Left lung (tissue), 10 donors: ENCODE results near the gene CFAP92. TPM values are rescaled to one million over a fixed set of nuclear protein-coding genes. Genes with fewer than 3 reads are reported as not detected.

Source experiments
- ATAC-seq: fragments of 200-7000 bp; cut with Tn5 transposase; one replicate; pipeline ENCODE4 v1.9.1; 2020; ENCODE audit warnings: moderate library complexity
- DNase-seq, 4 donors: peaks; one replicate each; pipeline ENCODE4 v3.0.0-alpha.2; 2013 to 2020
- H3K27ac ChIP-seq, 2 donors: fragments of 200-600 bp; sonication (generic) in 1 of 2; one replicate each; pipeline versions ENCODE4 v1.5.0 to v1.8.0; 2020 to 2021
- H3K27me3 ChIP-seq, 2 donors: fragments of 200-600 bp; sonication (generic) in 1 of 2; one replicate each; pipeline versions ENCODE4 v1.5.0 to v1.8.0; 2020 to 2021
- H3K36me3 ChIP-seq, 2 donors: fragments of 200-600 bp; sonication (generic) in 1 of 2; one replicate each; pipeline versions ENCODE4 v1.5.0 to v1.8.0; 2020 to 2021
- H3K4me1 ChIP-seq, 2 donors: fragments of 200-600 bp; one replicate each; pipeline ENCODE4 v1.8.0; 2021
- H3K4me3 ChIP-seq, 2 donors: fragments of 200-600 bp; sonication (generic) in 1 of 2; one replicate each; pipeline versions ENCODE4 v1.5.0 to v1.8.0; 2020 to 2021; ENCODE audit warnings: mild to moderate bottlenecking in 1 of 2
- H3K9me3 ChIP-seq, 2 donors: fragments of 200-600 bp; sonication (generic) in 1 of 2; one replicate each; pipeline versions ENCODE4 v1.5.0 to v1.8.0; 2020 to 2021
- CTCF ChIP-seq, 2 donors: fragments of 200-600 bp; sonication (generic) in 1 of 2; IDR thresholded peaks; one replicate each; pipeline versions ENCODE4 v1.5.0 to v1.8.0; 2021; ENCODE audit warnings: antibody characterized with exemption in 2 of 2
- intact Hi-C, 2 donors: fragments of 100-400 bp; cut with DNase I; formaldehyde crosslinking; loops; one replicate each; pipeline versions ENCODE4 v1.11.2 to v1.14.2; 2022
- polyA plus RNA-seq, 6 donors: library from polyadenylated mRNA; unstranded; fragments of 120-200 nt; gene quantifications; one replicate each; pipeline ENCODE4 v1.2.1, GENCODE V29; 2013; ENCODE audit not compliant: insufficient read length in 6 of 6
- total RNA-seq, 2 donors: library from RNA; stranded (reverse); fragmentation: NEBNext Ultra II Directional; extraction: Animal tissue kit (Norgen Biotek cat#: 25700); gene quantifications; one replicate each; pipeline ENCODE4 v1.2.1, GENCODE V29; 2021
- donor health status: DM: no; HTN: yes; CAD: no.
- donor health status: DM: no; HTN: no; CAD: no.

CFAP92 gene
- total and polyA plus RNA-seq, 8 donors: 1.7 to 4.4 (median 3.5) TPM

- H3K4me1 ChIP-seq: no peaks in the 10 kb centered on the region
- DNase-seq (no peak), ATAC-seq (no peak)
- H3K27me3 ChIP-seq: no peaks in the 10 kb centered on the region
- no peaks in the 10 kb centered on the region for H3K9me3 ChIP-seq
- no peak overlapping the region for H3K27ac ChIP-seq
- TF ChIP-seq CTCF (IDR thresholded peaks at IDR 0.05): no peak
- intact Hi-C loops: no loop called here
- no peak overlapping the region for H3K4me3 ChIP-seq
- H3K36me3 ChIP-seq: no peaks in the 10 kb centered on the region
Measured at GRCh38 chr3:128945041-128945877, 48.6 kb downstream of the CFAP92 start.

- Histone ChIP-seq H3K27me3 (no peaks in the 10 kb centered on the region), H3K9me3 (no peaks in the 10 kb centered on the region), H3K27ac (no peak overlapping the region), H3K4me1 (no peaks in the 10 kb centered on the region), H3K36me3 (no peaks in the 10 kb centered on the region), H3K4me3 (no peak overlapping the region)
- no peak for TF ChIP-seq CTCF (IDR thresholded peaks at IDR 0.05)
- DNase-seq (no peak), ATAC-seq (peak; percentile 43)
- intact Hi-C loops: no loop called here
Measured at GRCh38 chr3:128942161-128942952, 51.5 kb downstream of the CFAP92 start.

GRCh38 chr3:128940252-128940651 is 53.6 kb downstream of the CFAP92 start:
- no peak for DNase-seq
- no peaks in the 10 kb centered on the region for H3K4me1 ChIP-seq
- H3K9me3 ChIP-seq: no peaks in the 10 kb centered on the region
- H3K27ac ChIP-seq: no peak overlapping the region
- no peak for ATAC-seq
- intact Hi-C loops: no loop called here
- H3K4me3 ChIP-seq: no peak overlapping the region
- H3K27me3 ChIP-seq: no peaks in the 10 kb centered on the region
- no peak for TF ChIP-seq CTCF (IDR thresholded peaks at IDR 0.05)
- no peaks in the 10 kb centered on the region for H3K36me3 ChIP-seq

- no peak for TF ChIP-seq CTCF (IDR thresholded peaks at IDR 0.05)
- DNase-seq (no peak), ATAC-seq (no peak)
- intact Hi-C loops: no loop called here
- Histone ChIP-seq H3K9me3 (no peaks in the 10 kb centered on the region), H3K36me3 (no peaks in the 10 kb centered on the region), H3K27me3 (no peaks in the 10 kb centered on the region), H3K27ac (no peak overlapping the region), H3K4me3 (no peak overlapping the region), H3K4me1 (no peaks in the 10 kb centered on the region)
Measured at GRCh38 chr3:128936341-128936740, 57.5 kb downstream of the CFAP92 start.

- intact Hi-C loops: no loop called here
- Histone ChIP-seq H3K9me3 (no peaks in the 10 kb centered on the region), H3K4me3 (no peak overlapping the region), H3K36me3 (no peaks in the 10 kb centered on the region), H3K4me1 (no peaks in the 10 kb centered on the region), H3K27ac (no peak overlapping the region), H3K27me3 (no peaks in the 10 kb centered on the region)
- no peak for ATAC-seq
- TF ChIP-seq CTCF (IDR thresholded peaks at IDR 0.05): no peak
- DNase-seq: no peak
Measured at GRCh38 chr3:128935922-128936321, 58.0 kb downstream of the CFAP92 start.
